Endothelial cell of umbilical vein (primary cell): ENCODE data around the gene QSOX2. TPM values are rescaled to one million over a fixed set of nuclear protein-coding genes. Genes with fewer than 3 reads are reported as not detected.

Source experiments
- BruUV-seq: library from RNA; stranded (reverse); fragments of 400-500 nt; replicated peaks from 2 replicates; lab custom pipeline; 2021; lab: Mats Ljungman, UMichigan
- CTCF ChIA-PET: fragments of 300-600, 350-600 bp; sonication (Branson Sonifier 250); formaldehyde crosslinking; loops from one replicate; lab custom pipeline; 2021; ENCODE audit warnings: antibody characterized with exemption, inconsistent platforms; lab: Charles Lee
- POLR2A ChIA-PET: fragments of 300-600, 350-600 bp; sonication (Branson Sonifier 250); formaldehyde crosslinking; loops from one replicate; lab custom pipeline; 2021; ENCODE audit warnings: antibody characterized with exemption, inconsistent platforms; lab: Charles Lee
- DNase-seq: peaks from one replicate; pipeline ENCODE4 v3.0.0-alpha.2; 2011; ENCODE audit warnings: low read depth, low spot score
- FAIRE-seq: peaks from 2 replicates; lab custom pipeline; 2011; peaks lifted over from hg19 to GRCh38; lab: Jason Lieb, UNC
- H2AFZ ChIP-seq: 2 replicates; pipeline ENCODE4 v1.6.0; 2012; ENCODE audit warnings: low read depth, low read length, control low read depth, inconsistent platforms
- H3K27ac ChIP-seq: 2 replicates; pipeline ENCODE4 v1.5.1; 2011; ENCODE audit warnings: low read depth, mild to moderate bottlenecking, control low read depth, low read length, moderate library complexity; ENCODE audit not compliant: insufficient read depth
- H3K27me3 ChIP-seq, 2 experiments: 2 replicates each; pipeline versions ENCODE4 v1.6.0 to v1.6.1; 2011; ENCODE audit warnings: low read length in 2 of 2, mixed read lengths in 1 of 2; ENCODE audit not compliant: control insufficient read depth in 2 of 2, insufficient read depth in 2 of 2
- H3K36me3 ChIP-seq, 2 experiments: 2 replicates in 1 of 2; 3 replicates in 1 of 2; pipeline ENCODE4 v1.5.1; 2011; ENCODE audit warnings: low read length in 2 of 2, mild to moderate bottlenecking in 1 of 2, moderate library complexity in 1 of 2; ENCODE audit not compliant: control insufficient read depth in 2 of 2, insufficient read depth in 2 of 2; ENCODE audit errors: extremely low read depth in 1 of 2
- H3K4me1 ChIP-seq: 3 replicates; pipeline ENCODE4 v1.5.1; 2011; ENCODE audit warnings: mild to moderate bottlenecking, low read length; ENCODE audit not compliant: control insufficient read depth, insufficient read depth; ENCODE audit errors: extremely low read depth
- H3K4me2 ChIP-seq: 2 replicates; pipeline ENCODE4 v1.6.1; 2011; ENCODE audit warnings: low read length, control low read depth, mixed read lengths; ENCODE audit not compliant: insufficient read depth
- H3K4me3 ChIP-seq, 3 experiments: fragments of 200-600 bp in 1 of 3; sonication (generic), shearing (Covaris generic) in 1 of 3; replicated peaks in 1 of 3; 2 replicates each; pipeline ENCODE4 v1.5.1; 2011 to 2016; ENCODE audit warnings: control low read depth in 3 of 3, low read length in 3 of 3, mild to moderate bottlenecking in 2 of 3, inconsistent platforms in 1 of 3, low read depth in 1 of 3, moderate library complexity in 1 of 3; ENCODE audit not compliant: insufficient read depth in 1 of 3
- H3K79me2 ChIP-seq: 2 replicates; pipeline ENCODE4 v1.6.0; 2012; ENCODE audit warnings: low read length, inconsistent platforms; ENCODE audit not compliant: control insufficient read depth, insufficient read depth
- H3K9ac ChIP-seq: replicated peaks from 2 replicates; pipeline ENCODE3; 2011; ENCODE audit warnings: low read length, control low read depth; ENCODE audit not compliant: insufficient read depth; ENCODE audit errors: extremely low read depth
- H3K9me1 ChIP-seq: replicated peaks from 3 replicates; pipeline ENCODE4 v1.6.0; 2011; ENCODE audit warnings: mild to moderate bottlenecking, low read length; ENCODE audit not compliant: control insufficient read depth, insufficient read depth; ENCODE audit errors: extremely low read depth
- H3K9me3 ChIP-seq: replicated peaks from 2 replicates; pipeline ENCODE4 v1.5.1; 2012; ENCODE audit warnings: low read length, inconsistent platforms; ENCODE audit not compliant: control insufficient read depth, insufficient read depth
- H4K20me1 ChIP-seq: replicated peaks from 2 replicates; pipeline ENCODE3; 2011; ENCODE audit warnings: mild to moderate bottlenecking, low read length; ENCODE audit not compliant: control insufficient read depth, insufficient read depth; ENCODE audit errors: extremely low read depth
- EZH2 ChIP-seq: IDR thresholded peaks from 2 replicates; pipeline ENCODE4 v1.6.1; 2012; ENCODE audit warnings: borderline replicate concordance, low read depth, mild to moderate bottlenecking, moderate library complexity, low read length, inconsistent platforms; ENCODE audit not compliant: severe bottlenecking
- FOS ChIP-seq: IDR thresholded peaks from 2 replicates; pipeline ENCODE4 v1.6.1; 2011; ENCODE audit warnings: mild to moderate bottlenecking, low read length, moderate library complexity, borderline replicate concordance; ENCODE audit not compliant: insufficient read depth
- GATA2 ChIP-seq: IDR thresholded peaks from 2 replicates; pipeline ENCODE4 v1.7.0; 2011; ENCODE audit warnings: low read depth, mild to moderate bottlenecking, moderate library complexity, mixed read lengths, low read length; ENCODE audit not compliant: insufficient read length, insufficient read depth
- JUN ChIP-seq: IDR thresholded peaks from 2 replicates; pipeline ENCODE4 v1.6.1; 2011; ENCODE audit warnings: borderline replicate concordance, low read depth; ENCODE audit not compliant: insufficient read length, insufficient read depth
- MYC ChIP-seq: IDR thresholded peaks from one replicate; pipeline ENCODE4 v1.6.1; 2011; ENCODE audit warnings: mild to moderate bottlenecking, low read depth, low read length
- POLR2A ChIP-seq: IDR thresholded peaks from 2 replicates; pipeline ENCODE4 v1.6.1; 2012; ENCODE audit warnings: low read depth, mild to moderate bottlenecking, control low read depth, low read length
- POLR2AphosphoS5 ChIP-seq: IDR thresholded peaks from 2 replicates; pipeline ENCODE4 v1.6.1; 2012; ENCODE audit warnings: low read depth, mild to moderate bottlenecking, control low read depth, low read length, moderate library complexity; ENCODE audit not compliant: insufficient read depth
- dilution Hi-C: fragments of 300-500 bp; cut with MboI; formaldehyde crosslinking; loops from one replicate; pipeline ENCODE4 v1.15.0; 2019; ENCODE audit warnings: low sequenced_read_pairs; ENCODE audit not compliant: extremely low pct_ligation_motif_present
- intact Hi-C: fragments of 100-400 bp; cut with micrococcal nuclease; formaldehyde crosslinking; loops from one replicate; pipeline ENCODE4 v1.10.0; 2022
- polyA plus RNA-seq, 4 experiments: library from polyadenylated mRNA; depleted of rRNA in 3 of 4; stranded (reverse) in 3 of 4; unstranded in 1 of 4; fragments of >200 nt; gene quantifications; 2 replicates each; pipeline versions ENCODE4 v1.2.1 to v1.2.3, GENCODE V29; 2011 to 2012; ENCODE audit warnings: missing spikeins in 1 of 4
- total RNA-seq: library from RNA; stranded (reverse); gene quantifications from 2 replicates; pipeline ENCODE4 v1.2.3, GENCODE V29; 2021
- TF ChIP-seq, protein P1 (sequence below), 2 donors: IDR thresholded peaks; 1 replicate in 1 of 2; 2 replicates in 1 of 2; pipeline ENCODE4 v1.5.1; 2011; ENCODE audit warnings: low read length in 2 of 2, mild to moderate bottlenecking in 2 of 2, moderate library complexity in 2 of 2, control low read depth in 1 of 2, inconsistent platforms in 1 of 2, low read depth in 1 of 2; ENCODE audit not compliant: insufficient read depth in 1 of 2; ENCODE audit errors: extremely low read depth in 1 of 2
- TF ChIP-seq, protein P2 (sequence below): IDR thresholded peaks from 2 replicates; pipeline ENCODE4 v1.6.1; 2011; ENCODE audit not compliant: insufficient read depth, insufficient read length

QSOX2 gene
- total and polyA plus RNA-seq, 2 donors (not counting 3 experiments of a cell fraction or from before 2014, with no cell fraction given) = 16.4 to 23.4 TPM

DNA sequence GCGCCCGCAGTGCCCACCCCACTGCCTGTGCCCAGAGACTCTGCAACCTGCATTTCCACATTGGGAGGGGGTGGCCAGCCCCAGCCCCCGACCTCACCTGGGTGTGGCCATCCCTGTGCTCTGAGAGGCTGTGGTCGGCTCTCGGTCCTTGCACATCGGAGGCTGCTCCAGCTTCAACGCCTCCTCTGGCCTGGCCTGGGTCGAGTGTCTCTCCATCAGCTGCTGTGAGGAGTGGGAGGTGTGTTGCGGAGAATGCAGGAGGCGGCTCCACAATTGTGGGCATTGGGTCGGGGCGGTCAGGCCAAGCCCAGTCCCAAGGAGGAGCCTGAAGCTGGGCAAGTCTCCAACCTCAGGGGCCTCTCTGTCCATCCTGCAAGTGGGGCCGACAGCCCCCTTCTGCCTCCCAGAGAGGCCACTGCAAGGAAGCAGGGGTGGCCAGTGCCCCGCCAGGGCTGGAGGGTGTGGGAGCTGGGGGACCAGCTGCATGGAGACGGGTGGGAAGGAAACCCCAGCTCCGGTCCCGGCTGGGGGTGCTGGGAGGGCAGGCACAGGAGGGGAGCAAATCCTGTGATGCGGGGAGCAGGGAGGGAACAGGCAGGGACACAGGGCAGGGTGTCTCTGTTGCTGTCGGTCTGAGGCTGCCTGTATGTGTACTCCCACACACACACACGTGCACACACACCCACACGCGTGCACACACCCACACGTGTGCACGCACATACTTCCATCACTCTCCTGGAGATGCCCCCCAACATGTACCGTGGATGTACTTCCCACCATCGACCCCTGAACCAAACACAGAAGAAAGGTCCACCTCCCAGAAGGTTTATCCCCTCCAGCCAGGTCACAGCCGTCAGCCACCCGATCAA is 29.4 kb upstream of the QSOX2 start:
- ChIA-PET CTCF (no interaction called here), POLR2A (no interaction called here)
- TF ChIP-seq JUN (no peak), FOS (no peak), POLR2AphosphoS5 (no peak), POLR2A (no peak), MYC (no peak), EZH2 (no peak), GATA2 (no peak)
- TF ChIP-seq, protein P1, sequence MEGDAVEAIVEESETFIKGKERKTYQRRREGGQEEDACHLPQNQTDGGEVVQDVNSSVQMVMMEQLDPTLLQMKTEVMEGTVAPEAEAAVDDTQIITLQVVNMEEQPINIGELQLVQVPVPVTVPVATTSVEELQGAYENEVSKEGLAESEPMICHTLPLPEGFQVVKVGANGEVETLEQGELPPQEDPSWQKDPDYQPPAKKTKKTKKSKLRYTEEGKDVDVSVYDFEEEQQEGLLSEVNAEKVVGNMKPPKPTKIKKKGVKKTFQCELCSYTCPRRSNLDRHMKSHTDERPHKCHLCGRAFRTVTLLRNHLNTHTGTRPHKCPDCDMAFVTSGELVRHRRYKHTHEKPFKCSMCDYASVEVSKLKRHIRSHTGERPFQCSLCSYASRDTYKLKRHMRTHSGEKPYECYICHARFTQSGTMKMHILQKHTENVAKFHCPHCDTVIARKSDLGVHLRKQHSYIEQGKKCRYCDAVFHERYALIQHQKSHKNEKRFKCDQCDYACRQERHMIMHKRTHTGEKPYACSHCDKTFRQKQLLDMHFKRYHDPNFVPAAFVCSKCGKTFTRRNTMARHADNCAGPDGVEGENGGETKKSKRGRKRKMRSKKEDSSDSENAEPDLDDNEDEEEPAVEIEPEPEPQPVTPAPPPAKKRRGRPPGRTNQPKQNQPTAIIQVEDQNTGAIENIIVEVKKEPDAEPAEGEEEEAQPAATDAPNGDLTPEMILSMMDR (IDR thresholded peaks at IDR 0.05; ENCODE audit: extremely low read depth in 1 of 2, insufficient read depth in 1 of 2, low read depth in 1 of 2, low read length in 2 of 2) = no peak
- TF ChIP-seq, protein P2, sequence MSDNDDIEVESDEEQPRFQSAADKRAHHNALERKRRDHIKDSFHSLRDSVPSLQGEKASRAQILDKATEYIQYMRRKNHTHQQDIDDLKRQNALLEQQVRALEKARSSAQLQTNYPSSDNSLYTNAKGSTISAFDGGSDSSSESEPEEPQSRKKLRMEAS = no peak
- Histone ChIP-seq H3K9me1 (no peaks in the 10 kb centered on the region), H4K20me1 (no peaks in the 10 kb centered on the region), H2AFZ (no peak overlapping the region), H3K9ac (no peak overlapping the region), H3K36me3 (no peaks in the 10 kb centered on the region), H3K27ac (no peak overlapping the region), H3K4me2 (no peak overlapping the region), H3K4me1 (no peaks in the 10 kb centered on the region), H3K27me3 (peaks cover 0 to 2% of the 10 kb centered on the region in 2 experiments), H3K4me3 (no peak overlapping the region), H3K9me3 (no peaks in the 10 kb centered on the region), H3K79me2 (no peaks in the 10 kb centered on the region)
- no peak for DNase-seq
- BruUV-seq = no TSS peak
- dilution Hi-C loops (no loop called here), intact Hi-C loops (no loop called here)
- no peak for FAIRE-seq
